ENCODE measurements around the gene YOD1. TPM values are rescaled to one million over a fixed set of nuclear protein-coding genes. Genes with fewer than 3 reads are reported as not detected.

YOD1 gene
- total and polyA plus RNA-seq, 2 of the 13 experiments (the other 11 are each of a cell fraction or from before 2014, with no cell fraction given) = 3.4 to 9.1 TPM

DNA sequence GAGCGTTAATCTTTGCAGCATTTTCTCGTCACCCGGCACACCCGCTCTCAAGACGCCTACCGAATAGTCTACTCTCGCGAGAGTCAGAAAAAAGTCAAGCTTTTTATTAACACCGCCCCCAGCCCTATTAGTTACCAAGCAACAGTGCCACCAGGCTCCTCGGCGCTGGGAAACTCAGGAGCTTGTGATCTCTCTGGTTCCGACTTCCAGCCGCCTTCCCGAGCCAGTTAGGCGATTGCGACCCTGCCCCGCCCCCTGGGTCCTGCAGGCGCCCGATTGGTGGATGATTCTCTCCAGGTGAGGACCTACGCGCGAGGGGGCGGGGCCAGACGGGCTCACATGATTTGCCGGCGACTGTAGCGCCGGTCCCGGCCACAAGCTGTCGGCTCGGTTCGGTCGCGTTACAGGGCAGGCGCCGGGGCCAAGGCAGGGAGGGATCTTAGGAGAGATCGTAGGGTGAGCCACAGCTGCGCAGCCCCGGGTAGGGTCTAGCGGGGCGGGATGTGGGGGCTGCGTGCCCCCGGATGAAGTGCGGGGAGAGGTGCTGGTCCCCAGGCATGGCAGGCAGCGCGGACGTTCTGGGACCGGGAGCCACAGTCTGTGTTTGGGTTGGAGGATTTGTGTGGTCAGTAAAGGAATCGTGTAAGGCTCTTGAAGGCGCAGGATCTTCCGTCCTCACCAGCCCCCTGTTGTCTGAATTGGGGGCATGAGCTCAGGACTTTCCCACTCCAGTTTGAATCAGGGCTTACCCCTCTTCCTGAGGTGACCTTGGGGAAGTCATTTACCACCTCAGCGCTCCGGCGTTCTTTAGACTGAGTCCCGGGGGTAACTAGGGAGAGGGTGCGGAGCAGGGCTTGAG, 2.1 kb upstream of the YOD1 start, which contains the start of gene PFKFB2 (continued):
- TF ChIP-seq ZNF329 (CRISPR knock-in tag; IDR thresholded peaks at IDR 0.05; ENCODE audit: low read depth) = no peak
- TF ChIP-seq MIXL1 (CRISPR knock-in tag; IDR thresholded peaks at IDR 0.05) = peak; percentile 80
- TF ChIP-seq ZNF33B (CRISPR knock-in tag; IDR thresholded peaks at IDR 0.05) = peak; percentile 63; the same call in 1 of the 2 replicates
- TF ChIP-seq ZNF274 (CRISPR knock-in tag; IDR thresholded peaks at IDR 0.05) = 0 out of 2 replicates have a peak, but pooled peaks have one; percentile 60
- TF ChIP-seq, protein P1, sequence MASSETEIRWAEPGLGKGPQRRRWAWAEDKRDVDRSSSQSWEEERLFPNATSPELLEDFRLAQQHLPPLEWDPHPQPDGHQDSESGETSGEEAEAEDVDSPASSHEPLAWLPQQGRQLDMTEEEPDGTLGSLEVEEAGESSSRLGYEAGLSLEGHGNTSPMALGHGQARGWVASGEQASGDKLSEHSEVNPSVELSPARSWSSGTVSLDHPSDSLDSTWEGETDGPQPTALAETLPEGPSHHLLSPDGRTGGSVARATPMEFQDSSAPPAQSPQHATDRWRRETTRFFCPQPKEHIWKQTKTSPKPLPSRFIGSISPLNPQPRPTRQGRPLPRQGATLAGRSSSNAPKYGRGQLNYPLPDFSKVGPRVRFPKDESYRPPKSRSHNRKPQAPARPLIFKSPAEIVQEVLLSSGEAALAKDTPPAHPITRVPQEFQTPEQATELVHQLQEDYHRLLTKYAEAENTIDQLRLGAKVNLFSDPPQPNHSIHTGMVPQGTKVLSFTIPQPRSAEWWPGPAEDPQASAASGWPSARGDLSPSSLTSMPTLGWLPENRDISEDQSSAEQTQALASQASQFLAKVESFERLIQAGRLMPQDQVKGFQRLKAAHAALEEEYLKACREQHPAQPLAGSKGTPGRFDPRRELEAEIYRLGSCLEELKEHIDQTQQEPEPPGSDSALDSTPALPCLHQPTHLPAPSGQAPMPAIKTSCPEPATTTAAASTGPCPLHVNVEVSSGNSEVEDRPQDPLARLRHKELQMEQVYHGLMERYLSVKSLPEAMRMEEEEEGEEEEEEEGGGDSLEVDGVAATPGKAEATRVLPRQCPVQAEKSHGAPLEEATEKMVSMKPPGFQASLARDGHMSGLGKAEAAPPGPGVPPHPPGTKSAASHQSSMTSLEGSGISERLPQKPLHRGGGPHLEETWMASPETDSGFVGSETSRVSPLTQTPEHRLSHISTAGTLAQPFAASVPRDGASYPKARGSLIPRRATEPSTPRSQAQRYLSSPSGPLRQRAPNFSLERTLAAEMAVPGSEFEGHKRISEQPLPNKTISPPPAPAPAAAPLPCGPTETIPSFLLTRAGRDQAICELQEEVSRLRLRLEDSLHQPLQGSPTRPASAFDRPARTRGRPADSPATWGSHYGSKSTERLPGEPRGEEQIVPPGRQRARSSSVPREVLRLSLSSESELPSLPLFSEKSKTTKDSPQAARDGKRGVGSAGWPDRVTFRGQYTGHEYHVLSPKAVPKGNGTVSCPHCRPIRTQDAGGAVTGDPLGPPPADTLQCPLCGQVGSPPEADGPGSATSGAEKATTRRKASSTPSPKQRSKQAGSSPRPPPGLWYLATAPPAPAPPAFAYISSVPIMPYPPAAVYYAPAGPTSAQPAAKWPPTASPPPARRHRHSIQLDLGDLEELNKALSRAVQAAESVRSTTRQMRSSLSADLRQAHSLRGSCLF (CRISPR knock-in tag; IDR thresholded peaks at IDR 0.05; ENCODE audit: borderline replicate concordance) = no peak
- TF ChIP-seq FIP1L1 (IDR thresholded peaks at IDR 0.05; ENCODE audit: borderline replicate concordance, insufficient read depth, low read depth, low read length) = no peak
- peak; percentile 46; the same call in 1 of the 2 replicates for TF ChIP-seq RFX5 (IDR thresholded peaks at IDR 0.05; ENCODE audit: low read depth, low read length)
- no peak for TF ChIP-seq AKAP8 (CRISPR knock-in tag; IDR thresholded peaks at IDR 0.05)
- TF ChIP-seq, protein P2, sequence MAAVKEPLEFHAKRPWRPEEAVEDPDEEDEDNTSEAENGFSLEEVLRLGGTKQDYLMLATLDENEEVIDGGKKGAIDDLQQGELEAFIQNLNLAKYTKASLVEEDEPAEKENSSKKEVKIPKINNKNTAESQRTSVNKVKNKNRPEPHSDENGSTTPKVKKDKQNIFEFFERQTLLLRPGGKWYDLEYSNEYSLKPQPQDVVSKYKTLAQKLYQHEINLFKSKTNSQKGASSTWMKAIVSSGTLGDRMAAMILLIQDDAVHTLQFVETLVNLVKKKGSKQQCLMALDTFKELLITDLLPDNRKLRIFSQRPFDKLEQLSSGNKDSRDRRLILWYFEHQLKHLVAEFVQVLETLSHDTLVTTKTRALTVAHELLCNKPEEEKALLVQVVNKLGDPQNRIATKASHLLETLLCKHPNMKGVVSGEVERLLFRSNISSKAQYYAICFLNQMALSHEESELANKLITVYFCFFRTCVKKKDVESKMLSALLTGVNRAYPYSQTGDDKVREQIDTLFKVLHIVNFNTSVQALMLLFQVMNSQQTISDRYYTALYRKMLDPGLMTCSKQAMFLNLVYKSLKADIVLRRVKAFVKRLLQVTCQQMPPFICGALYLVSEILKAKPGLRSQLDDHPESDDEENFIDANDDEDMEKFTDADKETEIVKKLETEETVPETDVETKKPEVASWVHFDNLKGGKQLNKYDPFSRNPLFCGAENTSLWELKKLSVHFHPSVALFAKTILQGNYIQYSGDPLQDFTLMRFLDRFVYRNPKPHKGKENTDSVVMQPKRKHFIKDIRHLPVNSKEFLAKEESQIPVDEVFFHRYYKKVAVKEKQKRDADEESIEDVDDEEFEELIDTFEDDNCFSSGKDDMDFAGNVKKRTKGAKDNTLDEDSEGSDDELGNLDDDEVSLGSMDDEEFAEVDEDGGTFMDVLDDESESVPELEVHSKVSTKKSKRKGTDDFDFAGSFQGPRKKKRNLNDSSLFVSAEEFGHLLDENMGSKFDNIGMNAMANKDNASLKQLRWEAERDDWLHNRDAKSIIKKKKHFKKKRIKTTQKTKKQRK (IDR thresholded peaks at IDR 0.05; ENCODE audit: low read length) = no peak
- no peak for TF ChIP-seq ZNF790 (CRISPR knock-in tag; IDR thresholded peaks at IDR 0.05; ENCODE audit: borderline replicate concordance)
- no peak for TF ChIP-seq ZNF446 (CRISPR knock-in tag; IDR thresholded peaks at IDR 0.05)
- no peak for TF ChIP-seq FOXA1 (IDR thresholded peaks at IDR 0.05)
- peak; percentile 3; the same call in 1 of the 2 replicates for TF ChIP-seq FOXA1 (CRISPR knock-in tag; IDR thresholded peaks at IDR 0.05)
- TF ChIP-seq, protein P3, sequence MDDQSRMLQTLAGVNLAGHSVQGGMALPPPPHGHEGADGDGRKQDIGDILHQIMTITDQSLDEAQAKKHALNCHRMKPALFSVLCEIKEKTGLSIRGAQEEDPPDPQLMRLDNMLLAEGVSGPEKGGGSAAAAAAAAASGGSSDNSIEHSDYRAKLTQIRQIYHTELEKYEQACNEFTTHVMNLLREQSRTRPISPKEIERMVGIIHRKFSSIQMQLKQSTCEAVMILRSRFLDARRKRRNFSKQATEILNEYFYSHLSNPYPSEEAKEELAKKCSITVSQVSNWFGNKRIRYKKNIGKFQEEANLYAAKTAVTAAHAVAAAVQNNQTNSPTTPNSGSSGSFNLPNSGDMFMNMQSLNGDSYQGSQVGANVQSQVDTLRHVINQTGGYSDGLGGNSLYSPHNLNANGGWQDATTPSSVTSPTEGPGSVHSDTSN (CRISPR knock-in tag; IDR thresholded peaks at IDR 0.05; ENCODE audit: borderline replicate concordance) = no peak
- no peak for TF ChIP-seq SNAI1 (CRISPR knock-in tag; IDR thresholded peaks at IDR 0.05; ENCODE audit: borderline replicate concordance)
- TF ChIP-seq ZNF724P (CRISPR knock-in tag; IDR thresholded peaks at IDR 0.05; ENCODE audit: borderline replicate concordance) = no peak
- TF ChIP-seq MTF2 (CRISPR knock-in tag; IDR thresholded peaks at IDR 0.05; ENCODE audit: borderline replicate concordance) = 0 out of 2 replicates have a peak, but pooled peaks have one; percentile 51
- TF ChIP-seq ZNF761 (CRISPR knock-in tag; conservative IDR thresholded peaks at IDR 0.05) = 0 out of 2 replicates have a peak, but pooled peaks have one; percentile 30
- no peak for TF ChIP-seq GTF2F1 (IDR thresholded peaks at IDR 0.05; ENCODE audit: low read length)
